Prostate gland (tissue), 2 donors: ENCODE measurements around the gene MTARC2.

Experiments
- POLR2A ChIP-seq: fragments of 450-650 bp; IDR thresholded peaks from one replicate; pipeline ENCODE4 v1.6.1; 2016; ENCODE audit warnings: antibody characterized with exemption, mild to moderate bottlenecking
- POLR2AphosphoS5 ChIP-seq: sonication (generic); formaldehyde crosslinking; IDR thresholded peaks from one replicate; pipeline ENCODE4 v1.6.1; 2017; ENCODE audit warnings: antibody characterized with exemption
- TF ChIP-seq, protein P1 (sequence below), 4 experiments: fragments of 200-600 bp in 2 of 4; fragments of 450-650 bp in 2 of 4; sonication (generic) in 2 of 4; IDR thresholded peaks; 1 replicate in 3 of 4; 2 replicates in 1 of 4; pipeline ENCODE4 v1.5.1; 2016 to 2019; ENCODE audit warnings: antibody characterized with exemption in 4 of 4, mild to moderate bottlenecking in 2 of 4, moderate library complexity in 2 of 4

GRCh38 chr1:220741349-220741748 lies 6.8 kb upstream of the MTARC2 start:
- TF ChIP-seq, protein P1, sequence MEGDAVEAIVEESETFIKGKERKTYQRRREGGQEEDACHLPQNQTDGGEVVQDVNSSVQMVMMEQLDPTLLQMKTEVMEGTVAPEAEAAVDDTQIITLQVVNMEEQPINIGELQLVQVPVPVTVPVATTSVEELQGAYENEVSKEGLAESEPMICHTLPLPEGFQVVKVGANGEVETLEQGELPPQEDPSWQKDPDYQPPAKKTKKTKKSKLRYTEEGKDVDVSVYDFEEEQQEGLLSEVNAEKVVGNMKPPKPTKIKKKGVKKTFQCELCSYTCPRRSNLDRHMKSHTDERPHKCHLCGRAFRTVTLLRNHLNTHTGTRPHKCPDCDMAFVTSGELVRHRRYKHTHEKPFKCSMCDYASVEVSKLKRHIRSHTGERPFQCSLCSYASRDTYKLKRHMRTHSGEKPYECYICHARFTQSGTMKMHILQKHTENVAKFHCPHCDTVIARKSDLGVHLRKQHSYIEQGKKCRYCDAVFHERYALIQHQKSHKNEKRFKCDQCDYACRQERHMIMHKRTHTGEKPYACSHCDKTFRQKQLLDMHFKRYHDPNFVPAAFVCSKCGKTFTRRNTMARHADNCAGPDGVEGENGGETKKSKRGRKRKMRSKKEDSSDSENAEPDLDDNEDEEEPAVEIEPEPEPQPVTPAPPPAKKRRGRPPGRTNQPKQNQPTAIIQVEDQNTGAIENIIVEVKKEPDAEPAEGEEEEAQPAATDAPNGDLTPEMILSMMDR (IDR thresholded peaks at IDR 0.05) = no peak
- TF ChIP-seq POLR2AphosphoS5 (no peak), POLR2A (no peak)
